Endothelial cell of umbilical vein (primary cell): ENCODE data around the gene SEMA5A. TPM values are rescaled to one million over a fixed set of nuclear protein-coding genes. Genes with fewer than 3 reads are reported as not detected.

Experiments
- BruUV-seq: library from RNA; stranded (reverse); fragments of 400-500 nt; replicated peaks from 2 replicates; lab custom pipeline; 2021; lab: Mats Ljungman, UMichigan
- CTCF ChIA-PET: fragments of 300-600, 350-600 bp; sonication (Branson Sonifier 250); formaldehyde crosslinking; loops from one replicate; lab custom pipeline; 2021; ENCODE audit warnings: antibody characterized with exemption, inconsistent platforms; lab: Charles Lee
- POLR2A ChIA-PET: fragments of 300-600, 350-600 bp; sonication (Branson Sonifier 250); formaldehyde crosslinking; loops from one replicate; lab custom pipeline; 2021; ENCODE audit warnings: antibody characterized with exemption, inconsistent platforms; lab: Charles Lee
- DNase-seq: peaks from one replicate; pipeline ENCODE4 v3.0.0-alpha.2; 2011; ENCODE audit warnings: low read depth, low spot score
- FAIRE-seq: peaks from 2 replicates; lab custom pipeline; 2011; peaks lifted over from hg19 to GRCh38; lab: Jason Lieb, UNC
- H2AFZ ChIP-seq: 2 replicates; pipeline ENCODE4 v1.6.0; 2012; ENCODE audit warnings: low read depth, low read length, control low read depth, inconsistent platforms
- H3K27ac ChIP-seq: 2 replicates; pipeline ENCODE4 v1.5.1; 2011; ENCODE audit warnings: low read depth, mild to moderate bottlenecking, control low read depth, low read length, moderate library complexity; ENCODE audit not compliant: insufficient read depth
- H3K27me3 ChIP-seq, 2 experiments: 2 replicates each; pipeline versions ENCODE4 v1.6.0 to v1.6.1; 2011; ENCODE audit warnings: low read length in 2 of 2, mixed read lengths in 1 of 2; ENCODE audit not compliant: control insufficient read depth in 2 of 2, insufficient read depth in 2 of 2
- H3K36me3 ChIP-seq, 2 experiments: 2 replicates in 1 of 2; 3 replicates in 1 of 2; pipeline ENCODE4 v1.5.1; 2011; ENCODE audit warnings: low read length in 2 of 2, mild to moderate bottlenecking in 1 of 2, moderate library complexity in 1 of 2; ENCODE audit not compliant: control insufficient read depth in 2 of 2, insufficient read depth in 2 of 2; ENCODE audit errors: extremely low read depth in 1 of 2
- H3K4me1 ChIP-seq: 3 replicates; pipeline ENCODE4 v1.5.1; 2011; ENCODE audit warnings: mild to moderate bottlenecking, low read length; ENCODE audit not compliant: control insufficient read depth, insufficient read depth; ENCODE audit errors: extremely low read depth
- H3K4me2 ChIP-seq: 2 replicates; pipeline ENCODE4 v1.6.1; 2011; ENCODE audit warnings: low read length, control low read depth, mixed read lengths; ENCODE audit not compliant: insufficient read depth
- H3K4me3 ChIP-seq, 3 experiments: fragments of 200-600 bp in 1 of 3; sonication (generic), shearing (Covaris generic) in 1 of 3; replicated peaks in 1 of 3; 2 replicates each; pipeline ENCODE4 v1.5.1; 2011 to 2016; ENCODE audit warnings: control low read depth in 3 of 3, low read length in 3 of 3, mild to moderate bottlenecking in 2 of 3, inconsistent platforms in 1 of 3, low read depth in 1 of 3, moderate library complexity in 1 of 3; ENCODE audit not compliant: insufficient read depth in 1 of 3
- H3K79me2 ChIP-seq: 2 replicates; pipeline ENCODE4 v1.6.0; 2012; ENCODE audit warnings: low read length, inconsistent platforms; ENCODE audit not compliant: control insufficient read depth, insufficient read depth
- H3K9ac ChIP-seq: replicated peaks from 2 replicates; pipeline ENCODE3; 2011; ENCODE audit warnings: low read length, control low read depth; ENCODE audit not compliant: insufficient read depth; ENCODE audit errors: extremely low read depth
- H3K9me1 ChIP-seq: replicated peaks from 3 replicates; pipeline ENCODE4 v1.6.0; 2011; ENCODE audit warnings: mild to moderate bottlenecking, low read length; ENCODE audit not compliant: control insufficient read depth, insufficient read depth; ENCODE audit errors: extremely low read depth
- H3K9me3 ChIP-seq: replicated peaks from 2 replicates; pipeline ENCODE4 v1.5.1; 2012; ENCODE audit warnings: low read length, inconsistent platforms; ENCODE audit not compliant: control insufficient read depth, insufficient read depth
- H4K20me1 ChIP-seq: replicated peaks from 2 replicates; pipeline ENCODE3; 2011; ENCODE audit warnings: mild to moderate bottlenecking, low read length; ENCODE audit not compliant: control insufficient read depth, insufficient read depth; ENCODE audit errors: extremely low read depth
- EZH2 ChIP-seq: IDR thresholded peaks from 2 replicates; pipeline ENCODE4 v1.6.1; 2012; ENCODE audit warnings: borderline replicate concordance, low read depth, mild to moderate bottlenecking, moderate library complexity, low read length, inconsistent platforms; ENCODE audit not compliant: severe bottlenecking
- FOS ChIP-seq: IDR thresholded peaks from 2 replicates; pipeline ENCODE4 v1.6.1; 2011; ENCODE audit warnings: mild to moderate bottlenecking, low read length, moderate library complexity, borderline replicate concordance; ENCODE audit not compliant: insufficient read depth
- GATA2 ChIP-seq: IDR thresholded peaks from 2 replicates; pipeline ENCODE4 v1.7.0; 2011; ENCODE audit warnings: low read depth, mild to moderate bottlenecking, moderate library complexity, mixed read lengths, low read length; ENCODE audit not compliant: insufficient read length, insufficient read depth
- JUN ChIP-seq: IDR thresholded peaks from 2 replicates; pipeline ENCODE4 v1.6.1; 2011; ENCODE audit warnings: borderline replicate concordance, low read depth; ENCODE audit not compliant: insufficient read length, insufficient read depth
- MYC ChIP-seq: IDR thresholded peaks from one replicate; pipeline ENCODE4 v1.6.1; 2011; ENCODE audit warnings: mild to moderate bottlenecking, low read depth, low read length
- POLR2A ChIP-seq: IDR thresholded peaks from 2 replicates; pipeline ENCODE4 v1.6.1; 2012; ENCODE audit warnings: low read depth, mild to moderate bottlenecking, control low read depth, low read length
- POLR2AphosphoS5 ChIP-seq: IDR thresholded peaks from 2 replicates; pipeline ENCODE4 v1.6.1; 2012; ENCODE audit warnings: low read depth, mild to moderate bottlenecking, control low read depth, low read length, moderate library complexity; ENCODE audit not compliant: insufficient read depth
- dilution Hi-C: fragments of 300-500 bp; cut with MboI; formaldehyde crosslinking; loops from one replicate; pipeline ENCODE4 v1.15.0; 2019; ENCODE audit warnings: low sequenced_read_pairs; ENCODE audit not compliant: extremely low pct_ligation_motif_present
- intact Hi-C: fragments of 100-400 bp; cut with micrococcal nuclease; formaldehyde crosslinking; loops from one replicate; pipeline ENCODE4 v1.10.0; 2022
- polyA plus RNA-seq, 4 experiments: library from polyadenylated mRNA; depleted of rRNA in 3 of 4; stranded (reverse) in 3 of 4; unstranded in 1 of 4; fragments of >200 nt; gene quantifications; 2 replicates each; pipeline versions ENCODE4 v1.2.1 to v1.2.3, GENCODE V29; 2011 to 2012; ENCODE audit warnings: missing spikeins in 1 of 4
- total RNA-seq: library from RNA; stranded (reverse); gene quantifications from 2 replicates; pipeline ENCODE4 v1.2.3, GENCODE V29; 2021
- TF ChIP-seq, protein P1 (sequence below): IDR thresholded peaks from 2 replicates; pipeline ENCODE4 v1.6.1; 2011; ENCODE audit not compliant: insufficient read depth, insufficient read length
- TF ChIP-seq, protein P2 (sequence below), 2 donors: IDR thresholded peaks; 1 replicate in 1 of 2; 2 replicates in 1 of 2; pipeline ENCODE4 v1.5.1; 2011; ENCODE audit warnings: low read length in 2 of 2, mild to moderate bottlenecking in 2 of 2, moderate library complexity in 2 of 2, control low read depth in 1 of 2, inconsistent platforms in 1 of 2, low read depth in 1 of 2; ENCODE audit not compliant: insufficient read depth in 1 of 2; ENCODE audit errors: extremely low read depth in 1 of 2

SEMA5A gene
- total and polyA plus RNA-seq, 2 donors (not counting 3 experiments of a cell fraction or from before 2014, with no cell fraction given): 0.04 to 0.06 TPM

- BruUV-seq: no TSS peak
Measured at GRCh38 chr5:9553561-9553960, 7.7 kb upstream of the SEMA5A start.

DNA sequence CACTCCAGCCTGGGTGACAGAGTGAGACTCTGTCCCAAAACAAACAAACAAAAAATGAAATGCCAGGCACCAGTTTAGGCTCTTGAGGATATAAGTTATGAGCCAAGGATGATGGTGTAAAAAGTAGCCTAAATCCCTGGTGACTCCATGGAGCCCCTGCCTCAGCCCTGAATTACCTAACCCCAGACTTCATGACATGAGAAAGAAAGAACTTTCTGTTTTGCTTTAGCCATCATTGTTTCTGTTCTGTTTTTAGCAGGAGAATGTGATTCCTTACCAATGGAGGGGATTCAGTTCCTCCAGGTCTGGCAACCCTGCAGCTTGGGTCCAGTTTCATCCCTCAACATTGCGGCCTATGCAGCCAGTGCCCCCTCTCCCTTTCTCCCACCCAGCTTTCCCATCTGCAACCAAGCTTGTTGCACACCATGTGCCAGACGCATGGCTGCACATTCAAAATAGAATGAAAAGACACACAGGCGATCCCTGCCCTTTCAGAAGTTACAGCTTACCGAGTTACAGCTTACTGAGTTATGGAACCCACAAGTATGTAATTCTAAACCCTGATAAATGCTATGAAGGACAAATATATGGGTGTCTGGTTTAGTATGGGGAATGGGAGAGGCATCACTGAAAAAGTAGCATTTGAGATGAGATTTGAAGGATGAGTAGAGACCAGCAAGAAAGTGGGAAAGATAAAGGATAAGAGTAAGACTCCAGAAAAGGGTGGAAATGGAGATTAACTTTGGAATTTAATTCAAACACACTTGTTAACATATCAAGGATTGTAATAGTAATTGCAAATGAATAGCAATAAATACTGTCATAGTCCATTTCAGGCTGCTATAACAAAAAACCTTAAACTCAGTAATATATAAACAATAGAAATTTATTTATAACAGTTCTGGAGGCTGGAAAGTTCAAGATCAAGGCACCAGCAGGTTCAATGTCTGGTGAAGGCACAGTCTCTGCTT, 6.0 kb upstream of the SEMA5A start:
- Histone ChIP-seq H3K27me3 (no peaks in the 10 kb centered on the region), H3K9ac (no peak overlapping the region), H2AFZ (no peak overlapping the region), H4K20me1 (no peaks in the 10 kb centered on the region), H3K36me3 (no peaks in the 10 kb centered on the region), H3K9me3 (no peaks in the 10 kb centered on the region), H3K4me3 (no peak overlapping the region), H3K27ac (no peak overlapping the region), H3K4me2 (no peak overlapping the region), H3K9me1 (no peaks in the 10 kb centered on the region), H3K79me2 (no peaks in the 10 kb centered on the region), H3K4me1 (no peaks in the 10 kb centered on the region)
- dilution Hi-C loops: no loop called here
- FAIRE-seq (no peak), DNase-seq (no peak)
- ChIA-PET CTCF (no interaction called here), POLR2A (no interaction called here)
- BruUV-seq: no TSS peak
- intact Hi-C loops: no loop called here
- TF ChIP-seq POLR2A (no peak), MYC (no peak), POLR2AphosphoS5 (no peak), JUN (no peak), FOS (no peak), EZH2 (no peak), GATA2 (no peak)
- TF ChIP-seq, protein P1, sequence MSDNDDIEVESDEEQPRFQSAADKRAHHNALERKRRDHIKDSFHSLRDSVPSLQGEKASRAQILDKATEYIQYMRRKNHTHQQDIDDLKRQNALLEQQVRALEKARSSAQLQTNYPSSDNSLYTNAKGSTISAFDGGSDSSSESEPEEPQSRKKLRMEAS: no peak
- TF ChIP-seq, protein P2, sequence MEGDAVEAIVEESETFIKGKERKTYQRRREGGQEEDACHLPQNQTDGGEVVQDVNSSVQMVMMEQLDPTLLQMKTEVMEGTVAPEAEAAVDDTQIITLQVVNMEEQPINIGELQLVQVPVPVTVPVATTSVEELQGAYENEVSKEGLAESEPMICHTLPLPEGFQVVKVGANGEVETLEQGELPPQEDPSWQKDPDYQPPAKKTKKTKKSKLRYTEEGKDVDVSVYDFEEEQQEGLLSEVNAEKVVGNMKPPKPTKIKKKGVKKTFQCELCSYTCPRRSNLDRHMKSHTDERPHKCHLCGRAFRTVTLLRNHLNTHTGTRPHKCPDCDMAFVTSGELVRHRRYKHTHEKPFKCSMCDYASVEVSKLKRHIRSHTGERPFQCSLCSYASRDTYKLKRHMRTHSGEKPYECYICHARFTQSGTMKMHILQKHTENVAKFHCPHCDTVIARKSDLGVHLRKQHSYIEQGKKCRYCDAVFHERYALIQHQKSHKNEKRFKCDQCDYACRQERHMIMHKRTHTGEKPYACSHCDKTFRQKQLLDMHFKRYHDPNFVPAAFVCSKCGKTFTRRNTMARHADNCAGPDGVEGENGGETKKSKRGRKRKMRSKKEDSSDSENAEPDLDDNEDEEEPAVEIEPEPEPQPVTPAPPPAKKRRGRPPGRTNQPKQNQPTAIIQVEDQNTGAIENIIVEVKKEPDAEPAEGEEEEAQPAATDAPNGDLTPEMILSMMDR (IDR thresholded peaks at IDR 0.05; ENCODE audit: extremely low read depth in 1 of 2, insufficient read depth in 1 of 2, low read depth in 1 of 2, low read length in 2 of 2): no peak

More at GRCh38 chr5:9553561-9553960, 7.7 kb upstream of the SEMA5A start:
- no peak overlapping the region for H3K9ac ChIP-seq
- no peaks in the 10 kb centered on the region for H3K27me3 ChIP-seq
- no peaks in the 10 kb centered on the region for H4K20me1 ChIP-seq
- no peak for DNase-seq
- dilution Hi-C loops (no loop called here), intact Hi-C loops (no loop called here)
- no peak overlapping the region for H3K4me3 ChIP-seq
- no peak overlapping the region for H3K4me2 ChIP-seq
- H3K36me3 ChIP-seq: no peaks in the 10 kb centered on the region
- no peaks in the 10 kb centered on the region for H3K4me1 ChIP-seq
- TF ChIP-seq EZH2: no peak
- TF ChIP-seq, protein P1: no peak
- no peak for TF ChIP-seq JUN
- no peak for TF ChIP-seq MYC
- no peak for TF ChIP-seq GATA2
- TF ChIP-seq FOS: no peak
- no peaks in the 10 kb centered on the region for H3K9me3 ChIP-seq
- FAIRE-seq: no peak
- no peak overlapping the region for H3K27ac ChIP-seq
- H3K9me1 ChIP-seq: no peaks in the 10 kb centered on the region
- CTCF ChIA-PET: no interaction called here
- no peaks in the 10 kb centered on the region for H3K79me2 ChIP-seq
- POLR2A ChIA-PET: no interaction called here
- H2AFZ ChIP-seq: no peak overlapping the region
